GM12878 (cell line): Measurements from ENCODE around the gene CCNL1. TPM values are rescaled to one million over a fixed set of nuclear protein-coding genes. Genes with fewer than 3 reads are reported as not detected.

Experiments
- ATAC-seq: fragments of 200-7000 bp; cut with Tn5 transposase; 3 replicates; pipeline ENCODE4 v1.9.1; 2020; ENCODE audit warnings: mild to moderate bottlenecking, moderate library complexity
- BruUV-seq: library from RNA; stranded (reverse); fragments of 400-500 nt; replicated peaks from 2 replicates; lab custom pipeline; 2021; lab: Mats Ljungman, UMichigan
- CTCF ChIA-PET: fragments of 300-600 bp; sonication (Branson Sonifier 250); formaldehyde crosslinking; extraction: SDS; loops from one replicate; lab custom pipeline; 2021; ENCODE audit warnings: inconsistent platforms; lab: Yijun Ruan, JAX
- POLR2A ChIA-PET: fragments of 350-600 bp; formaldehyde crosslinking; extraction: SDS; loops from one replicate; lab custom pipeline; 2021; ENCODE audit warnings: inconsistent platforms; lab: Charles Lee
- RAD21 ChIA-PET: fragments of 300-600 bp; sonication (Branson Sonifier 250); formaldehyde crosslinking; loops from one replicate; lab custom pipeline; 2023; ENCODE audit warnings: antibody characterized with exemption; ENCODE audit not compliant: unreplicated experiment; lab: Charles Lee
- SMC1A ChIA-PET: fragments of 300-600 bp; sonication (Branson Sonifier 250); formaldehyde crosslinking; loops from one replicate; lab custom pipeline; 2023; ENCODE audit not compliant: unreplicated experiment, uncharacterized antibody; lab: Charles Lee
- DNase-seq: peaks from one replicate; pipeline ENCODE4 v3.0.0-alpha.2; 2011; ENCODE audit warnings: low read depth, low spot score
- FAIRE-seq: peaks from 3 replicates; lab custom pipeline; 2011; peaks lifted over from hg19 to GRCh38; lab: Jason Lieb, UNC
- H2AFZ ChIP-seq: 2 replicates; pipeline ENCODE4 v1.6.0; 2011; ENCODE audit warnings: low read depth, low read length, control low read depth; ENCODE audit not compliant: control insufficient read depth
- H3K27ac ChIP-seq: 2 replicates; pipeline ENCODE4 v1.5.1; 2011; ENCODE audit warnings: control low read depth; ENCODE audit not compliant: control insufficient read depth, insufficient read depth
- H3K27me3 ChIP-seq, 2 experiments: replicated peaks in 1 of 2; 2 replicates each; pipeline versions ENCODE4 v1.6.0 to v1.6.1; 2011; ENCODE audit warnings: low read length in 1 of 2; ENCODE audit not compliant: control insufficient read depth in 2 of 2, insufficient read depth in 2 of 2
- H3K36me3 ChIP-seq, 2 experiments: 2 replicates each; pipeline ENCODE4 v1.5.1; 2011; ENCODE audit warnings: low read length in 1 of 2; ENCODE audit not compliant: control insufficient read depth in 2 of 2, insufficient read depth in 2 of 2
- H3K4me1 ChIP-seq: 2 replicates; pipeline ENCODE4 v1.6.1; 2011; ENCODE audit warnings: mild to moderate bottlenecking, low read length, moderate library complexity, mixed read lengths; ENCODE audit not compliant: control insufficient read depth, insufficient read depth
- H3K4me2 ChIP-seq: 2 replicates; pipeline ENCODE4 v1.6.0; 2011; ENCODE audit warnings: control low read depth; ENCODE audit not compliant: control insufficient read depth, insufficient read depth
- H3K4me3 ChIP-seq: fragments of 200-600 bp; sonication (generic); 2 replicates; pipeline ENCODE4 v1.5.1; 2016
- H3K79me2 ChIP-seq: 2 replicates; pipeline ENCODE4 v1.6.0; 2011; ENCODE audit warnings: low read length; ENCODE audit not compliant: control insufficient read depth, insufficient read depth
- H3K9ac ChIP-seq: 2 replicates; pipeline ENCODE4 v1.8.0; 2011; ENCODE audit warnings: low read length, control low read depth, mixed read lengths; ENCODE audit not compliant: control insufficient read depth, insufficient read depth
- H3K9me3 ChIP-seq: replicated peaks from 3 replicates; pipeline ENCODE4 v1.5.1; 2011; ENCODE audit warnings: mild to moderate bottlenecking, low read length; ENCODE audit not compliant: control insufficient read depth, insufficient read depth
- H4K20me1 ChIP-seq: 2 replicates; pipeline ENCODE4 v1.6.0; 2011; ENCODE audit not compliant: control insufficient read depth, insufficient read depth
- E4F1 ChIP-seq: fragments of 450-650 bp; IDR thresholded peaks from 2 replicates; pipeline ENCODE4 v1.6.1; 2018; ENCODE audit warnings: borderline replicate concordance, mild to moderate bottlenecking; ENCODE audit not compliant: partially characterized antibody
- IRF4 ChIP-seq: IDR thresholded peaks from 2 replicates; pipeline ENCODE4 v1.6.1; 2011; ENCODE audit warnings: low read depth, low read length
- POLR2AphosphoS5 ChIP-seq: IDR thresholded peaks from 2 replicates; pipeline ENCODE4 v1.6.1; 2011; ENCODE audit warnings: mild to moderate bottlenecking, low read length, inconsistent platforms
- PRDM15 ChIP-seq: fragments of 450-650 bp; formaldehyde crosslinking; IDR thresholded peaks from 2 replicates; pipeline ENCODE4 v1.4.0; 2020; ENCODE audit warnings: mild to moderate bottlenecking, moderate library complexity
- RAD51 ChIP-seq: fragments of 450-650 bp; IDR thresholded peaks from 2 replicates; pipeline ENCODE4 v1.6.1; 2016; ENCODE audit warnings: moderate library complexity, mild to moderate bottlenecking, inconsistent platforms
- RB1 ChIP-seq: fragments of 450-650 bp; formaldehyde crosslinking; IDR thresholded peaks from 2 replicates; pipeline ENCODE4 v1.6.1; 2017; ENCODE audit warnings: mild to moderate bottlenecking, borderline replicate concordance
- SRF ChIP-seq, 2 experiments: IDR thresholded peaks; 2 replicates each; pipeline ENCODE4 v1.6.1; 2011; ENCODE audit warnings: low read depth in 2 of 2, low read length in 2 of 2, mild to moderate bottlenecking in 1 of 2, moderate library complexity in 1 of 2
- ZBTB40 ChIP-seq: fragments of 450-650 bp; IDR thresholded peaks from 2 replicates; pipeline ENCODE4 v1.6.1; 2016; ENCODE audit warnings: mild to moderate bottlenecking, moderate library complexity, borderline replicate concordance
- WGBS: methylation state at CpG from one replicate; pipeline ENCODE4 v1.1.6; 2016; ENCODE audit warnings: low lambda C conversion rate; ENCODE audit not compliant: insufficient replicate concordance, insufficient coverage; ENCODE audit errors: missing lambda C conversion rate; 5-methylcytosine and 5-hydroxymethylcytosine counted together
- in situ Hi-C: fragments of 300-500 bp; cut with MboI; formaldehyde crosslinking; loops from 9 replicates; pipeline ENCODE4 v1.14.3; 2018; ENCODE audit warnings: mixed read lengths
- intact Hi-C: fragments of 100-400 bp; cut with micrococcal nuclease; formaldehyde crosslinking; loops from one replicate; pipeline ENCODE4 v1.14.2; 2022; ENCODE audit not compliant: unreplicated experiment
- polyA plus RNA-seq, 11 experiments: library from polyadenylated mRNA; depleted of rRNA in 4 of 11; unstranded in 6 of 11; stranded (reverse) in 5 of 11; fragments of >200 nt; fragmentation: Nextera tagmentation in 4 of 11; fragmentation: Illumina TruSeq in 1 of 11; extraction: Ambion mirVana in 4 of 11; extraction: Trizol in 1 of 11; gene quantifications; 1 replicate in 1 of 11; 2 replicates in 10 of 11; pipeline versions ENCODE4 v1.2.1 to v1.2.3, GENCODE V29; 2011 to 2016; ENCODE audit warnings: inconsistent platforms in 2 of 11, missing spikeins in 2 of 11, low read depth in 1 of 11
- total RNA-seq, 4 experiments: library from RNA; depleted of rRNA in 3 of 4; stranded (reverse); fragments of >200 nt in 3 of 4; fragmentation: Illumina TruSeq in 1 of 4; extraction: Trizol in 1 of 4; gene quantifications; 2 replicates each; pipeline versions ENCODE4 v1.2.1 to v1.2.3, GENCODE V29; 2013 to 2021
- TF ChIP-seq, protein P1 (sequence below): fragments of 450-650 bp; IDR thresholded peaks from 2 replicates; pipeline ENCODE4 v1.6.1; 2017; ENCODE audit warnings: antibody characterized with exemption, mild to moderate bottlenecking, moderate library complexity

Gene CCNL1
- total and polyA plus RNA-seq, 10 of the 15 experiments (the other 5 are each of a cell fraction or from before 2014, with no cell fraction given) = 22.2 to 174 (median 115) TPM

- Histone ChIP-seq H3K9ac (no peak overlapping the region), H3K4me1 (peaks cover 30% of the 10 kb centered on the region), H2AFZ (no peak overlapping the region), H4K20me1 (no peaks in the 10 kb centered on the region), H3K27me3 (no peaks in the 10 kb centered on the region; a peak in 1 of 4 replicates), H3K4me2 (no peak overlapping the region), H3K4me3 (no peak overlapping the region), H3K36me3 (no peaks in the 10 kb centered on the region), H3K79me2 (no peaks in the 10 kb centered on the region), H3K27ac (no peak overlapping the region), H3K9me3 (no peaks in the 10 kb centered on the region)
- ChIA-PET CTCF (interaction anchor here (12.0 to 50.9 kb wide), 2 partner anchors 19 to 20 kb away, joined by 144 to 939 read pairs; no protein-coding TSS in a partner anchor), SMC1A (interaction anchor here (1.7 to 15.3 kb wide), 4 partner anchors 10 to 26 kb away, joined by 4 to 234 read pairs (median 47); no protein-coding TSS in a partner anchor), RAD21 (interaction anchor here (0.9 to 8.8 kb wide), 4 partner anchors 16 to 432 kb away, joined by 3 to 119 read pairs (median 6); no protein-coding TSS in a partner anchor), POLR2A (interaction anchor here (1.2 to 1.3 kb wide), 2 partner anchors 14 to 16 kb away, joined by 3 read pairs; no protein-coding TSS in a partner anchor)
- no peak for DNase-seq
- no peak for ATAC-seq
- no peak for FAIRE-seq
- in situ Hi-C loops (no loop called here), intact Hi-C loops (no loop called here)
- no TSS peak for BruUV-seq
- 0% methylated on average over 2 of the region's 2 CpGs for WGBS
- TF ChIP-seq PRDM15 (CRISPR knock-in tag) (no peak), POLR2AphosphoS5 (no peak), ZBTB40 (no peak), E4F1 (no peak), IRF4 (no peak), RAD51 (no peak), SRF (IDR thresholded peaks at IDR 0.05; ENCODE audit: low read depth in 2 of 2, low read length in 2 of 2) (no peak), RB1 (no peak)
- TF ChIP-seq, protein P1, sequence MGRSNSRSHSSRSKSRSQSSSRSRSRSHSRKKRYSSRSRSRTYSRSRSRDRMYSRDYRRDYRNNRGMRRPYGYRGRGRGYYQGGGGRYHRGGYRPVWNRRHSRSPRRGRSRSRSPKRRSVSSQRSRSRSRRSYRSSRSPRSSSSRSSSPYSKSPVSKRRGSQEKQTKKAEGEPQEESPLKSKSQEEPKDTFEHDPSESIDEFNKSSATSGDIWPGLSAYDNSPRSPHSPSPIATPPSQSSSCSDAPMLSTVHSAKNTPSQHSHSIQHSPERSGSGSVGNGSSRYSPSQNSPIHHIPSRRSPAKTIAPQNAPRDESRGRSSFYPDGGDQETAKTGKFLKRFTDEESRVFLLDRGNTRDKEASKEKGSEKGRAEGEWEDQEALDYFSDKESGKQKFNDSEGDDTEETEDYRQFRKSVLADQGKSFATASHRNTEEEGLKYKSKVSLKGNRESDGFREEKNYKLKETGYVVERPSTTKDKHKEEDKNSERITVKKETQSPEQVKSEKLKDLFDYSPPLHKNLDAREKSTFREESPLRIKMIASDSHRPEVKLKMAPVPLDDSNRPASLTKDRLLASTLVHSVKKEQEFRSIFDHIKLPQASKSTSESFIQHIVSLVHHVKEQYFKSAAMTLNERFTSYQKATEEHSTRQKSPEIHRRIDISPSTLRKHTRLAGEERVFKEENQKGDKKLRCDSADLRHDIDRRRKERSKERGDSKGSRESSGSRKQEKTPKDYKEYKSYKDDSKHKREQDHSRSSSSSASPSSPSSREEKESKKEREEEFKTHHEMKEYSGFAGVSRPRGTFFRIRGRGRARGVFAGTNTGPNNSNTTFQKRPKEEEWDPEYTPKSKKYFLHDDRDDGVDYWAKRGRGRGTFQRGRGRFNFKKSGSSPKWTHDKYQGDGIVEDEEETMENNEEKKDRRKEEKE = no peak
These were observed 52.9 kb downstream of the CCNL1 start for GRCh38 chr3:157107037-157107436.
